ENCODE measurements around the gene PI4KB.

GRCh38 chr1:151313501-151313900 is 13.7 kb downstream of the PI4KB start:
- TF ChIP-seq CTCF (IDR thresholded peaks at IDR 0.05 in 4 of 5, conservative IDR thresholded peaks at IDR 0.05 in 1 of 5) (no peak), POLR2A (IDR thresholded peaks at IDR 0.05) (no peak)
